Right cardiac atrium (tissue), 5 donors: ENCODE measurements around the gene TRPM5. TPM values are rescaled to one million over a fixed set of nuclear protein-coding genes. Genes with fewer than 3 reads are reported as not detected.
A peak's percentile ranks its signal among the peaks of the same experiment; 100 is the strongest.

Experiments
- ATAC-seq, 2 donors: fragments of 200-7000 bp; cut with Tn5 transposase; one replicate each; pipeline versions ENCODE4 v1.8.0 to v1.9.1; 2020; ENCODE audit warnings: moderate library complexity in 2 of 2, mild to moderate bottlenecking in 1 of 2
- DNase-seq, 3 donors: peaks; one replicate each; pipeline ENCODE4 v3.0.0-alpha.2; 2020
- H3K27ac ChIP-seq: one replicate; pipeline ENCODE4 v1.5.1; 2013; ENCODE audit warnings: mild to moderate bottlenecking, low read length, control low read depth, moderate library complexity
- H3K27me3 ChIP-seq: one replicate; pipeline ENCODE4 v1.6.1; 2013; ENCODE audit not compliant: control insufficient read depth, insufficient read depth
- H3K4me1 ChIP-seq: one replicate; pipeline ENCODE4 v1.6.1; 2013; ENCODE audit warnings: low read length; ENCODE audit not compliant: control insufficient read depth, insufficient read depth
- H3K4me3 ChIP-seq: one replicate; pipeline ENCODE4 v1.5.1; 2013; ENCODE audit warnings: low read length, control low read depth
- H3K9me3 ChIP-seq: one replicate; pipeline ENCODE4 v1.6.1; 2013; ENCODE audit warnings: low read length; ENCODE audit not compliant: control insufficient read depth
- WGBS: extraction: QIAGEN DNeasy Blood & Tissue Kit; methylation state at CpG from one replicate; pipeline ENCODE4 v1.1.7; 2013; 5-methylcytosine and 5-hydroxymethylcytosine counted together
- intact Hi-C, 4 donors: fragments of 100-400 bp; cut with DNase I; formaldehyde crosslinking; loops; one replicate each; pipeline versions ENCODE4 v1.11.0 to v1.14.0; 2022 to 2023
- polyA plus RNA-seq: library from polyadenylated mRNA; stranded (reverse); fragments of 200-250 nt; gene quantifications from one replicate; pipeline ENCODE4 v1.2.3, GENCODE V29; 2013
- total RNA-seq, 4 donors: library from RNA; stranded (reverse); fragmentation: NEBNext Ultra II Directional; extraction: Animal tissue kit (Norgen Biotek cat#: 25700); gene quantifications; one replicate each; pipeline ENCODE4 v1.2.1, GENCODE V29; 2021
- donor health status: healthy with polysubstance abuse.
- donor health status: DM: no; HTN: yes; CAD: no.
- donor health status: DM: no; HTN: no; CAD: no.
- donor health status: DM: no; HTN: yes; CAD: no; lungs with severe emphysema.
- donor health status: DM: yes; HTN: yes; CAD: no.

The TRPM5 gene
- total and polyA plus RNA-seq, 5 donors: 0.02 TPM; not detected in 4

DNA sequence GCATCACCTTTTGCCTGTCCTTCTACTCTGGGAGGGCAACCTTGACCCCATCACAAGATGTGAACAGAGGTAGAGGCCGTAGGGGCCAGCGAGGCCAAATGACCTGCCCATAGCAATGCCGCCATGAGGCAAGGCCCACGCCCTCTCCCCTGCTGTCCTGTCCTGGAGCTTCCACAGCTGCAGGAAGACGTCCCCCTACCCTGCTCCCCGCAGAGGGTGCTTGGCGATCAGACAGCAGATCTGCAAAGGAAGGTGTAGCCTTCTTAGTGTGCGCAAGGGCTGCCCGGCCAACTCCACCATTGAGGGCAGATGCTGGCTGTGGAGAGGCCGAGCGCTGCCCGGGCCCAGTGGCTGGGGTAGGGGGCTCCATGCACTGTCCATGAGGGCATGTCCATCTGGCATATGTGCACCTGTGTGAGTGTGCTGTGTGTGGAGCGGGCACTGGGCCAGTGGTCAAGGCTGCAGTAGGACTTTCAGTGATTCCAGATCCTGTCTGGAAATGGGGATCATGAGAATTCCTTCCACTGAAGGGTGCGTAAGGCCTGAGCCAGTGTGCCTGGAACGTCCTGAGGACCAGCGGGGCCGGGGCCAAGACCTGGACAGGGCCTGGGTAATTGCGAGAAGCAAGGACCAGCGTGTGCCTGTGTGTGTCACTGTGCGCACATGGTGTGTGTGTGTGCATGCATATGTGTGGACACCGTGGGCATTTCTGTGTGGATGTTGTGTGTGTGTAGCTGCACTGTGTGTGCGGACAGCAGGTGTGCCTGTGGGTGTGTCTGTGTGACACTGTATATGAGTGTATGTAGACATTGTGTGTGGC lies 11.0 kb downstream of the TRPM5 start:
- WGBS: 88% methylated on average over 22 of the region's 22 CpGs
- ATAC-seq: no peak
- intact Hi-C loops: loop anchor here in 1 of 4 donors (5.0 kb wide), 1 partner anchor 459 kb away; no protein-coding TSS in a partner anchor
- peak in 1 of 3 donors; percentile 30 for DNase-seq
- Histone ChIP-seq H3K27me3 (no peaks in the 10 kb centered on the region), H3K4me3 (no peak overlapping the region), H3K4me1 (no peaks in the 10 kb centered on the region), H3K27ac (no peak overlapping the region), H3K9me3 (no peaks in the 10 kb centered on the region)

DNA sequence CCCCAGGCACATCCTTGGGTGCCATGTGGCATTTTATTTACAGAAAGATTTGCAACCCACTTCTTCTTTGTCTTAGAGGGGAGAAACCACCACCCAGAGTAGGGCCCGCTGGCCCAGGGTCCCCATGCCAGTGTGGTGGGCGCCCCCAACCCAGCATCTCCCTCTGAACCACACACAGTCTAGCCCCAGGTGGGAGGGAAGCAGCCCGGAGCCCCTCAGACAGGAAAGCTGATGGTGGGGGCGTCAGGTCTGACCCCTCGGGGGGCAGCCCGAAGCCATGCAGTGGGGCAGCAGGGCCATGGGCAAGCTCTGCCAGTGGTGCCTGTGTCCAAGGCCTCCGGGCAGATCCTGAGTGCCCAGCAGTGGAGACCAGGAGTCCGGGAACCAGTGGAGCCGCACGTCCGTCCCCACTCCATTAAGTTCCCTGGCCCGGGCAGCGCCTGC lies 11.7 kb downstream of the TRPM5 start:
- no peak for ATAC-seq
- H3K27me3 ChIP-seq: no peaks in the 10 kb centered on the region
- no peak overlapping the region for H3K4me3 ChIP-seq
- H3K27ac ChIP-seq: no peak overlapping the region
- no peaks in the 10 kb centered on the region for H3K9me3 ChIP-seq
- H3K4me1 ChIP-seq: no peaks in the 10 kb centered on the region
- intact Hi-C loops: loop anchor here in 1 of 4 donors (5.0 kb wide), 1 partner anchor 460 kb away; no protein-coding TSS in a partner anchor
- WGBS: 88% methylated on average over 13 of the region's 13 CpGs
- peak in 1 of 3 donors; percentile 37 for DNase-seq

DNA sequence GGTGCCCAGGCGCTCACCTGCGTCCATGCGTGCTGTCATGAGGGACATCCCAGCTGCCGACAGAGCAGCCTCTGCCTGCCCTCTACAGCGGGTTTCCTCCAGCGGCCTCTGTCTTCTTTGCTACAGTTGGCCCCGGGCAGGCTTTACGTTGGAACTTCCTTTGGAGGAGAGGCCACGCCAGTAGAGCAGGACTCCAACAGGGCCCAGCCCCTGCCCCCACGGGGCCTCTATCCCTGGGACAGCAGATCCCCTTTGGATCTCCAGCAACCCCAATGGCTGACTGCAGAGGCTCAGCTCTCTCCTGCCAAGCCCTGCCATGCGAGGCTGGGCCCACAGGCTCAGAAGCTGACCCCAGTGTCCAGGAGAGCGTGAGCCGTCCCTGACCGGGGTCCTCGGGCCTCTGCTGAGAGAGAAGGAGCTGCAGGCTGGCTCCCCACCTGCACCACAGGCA lies 12.1 kb downstream of the TRPM5 start:
- ATAC-seq (no peak), DNase-seq (peak in 2 of 3 donors; percentile 23 to 48)
- no peaks in the 10 kb centered on the region for H3K9me3 ChIP-seq
- no peak overlapping the region for H3K4me3 ChIP-seq
- H3K27ac ChIP-seq: no peak overlapping the region
- intact Hi-C loops: loop anchor here in 1 of 4 donors (5.0 kb wide), 1 partner anchor 460 kb away; no protein-coding TSS in a partner anchor
- no peaks in the 10 kb centered on the region for H3K27me3 ChIP-seq
- no peaks in the 10 kb centered on the region for H3K4me1 ChIP-seq
- WGBS: 72% methylated on average over 15 of the region's 15 CpGs

DNA sequence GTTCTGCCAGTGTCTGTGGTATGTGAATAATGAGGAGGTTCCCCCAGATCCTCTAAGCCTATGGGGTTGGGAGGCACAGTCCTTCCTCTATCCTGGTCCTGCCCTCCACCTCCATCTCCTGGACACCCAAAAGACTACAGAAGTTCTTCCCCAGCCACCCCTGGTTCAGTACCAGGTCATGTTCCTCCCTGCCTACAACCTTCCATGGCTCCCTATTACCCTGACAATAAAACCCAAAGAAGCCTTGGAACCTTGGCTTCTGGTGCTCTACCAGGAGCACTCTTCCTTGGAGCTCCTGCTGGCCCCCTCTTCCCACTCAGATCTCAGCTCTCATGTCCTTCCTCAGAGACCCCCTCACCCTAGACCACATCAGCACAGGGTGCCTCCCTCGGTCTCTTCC lies 12.9 kb downstream of the TRPM5 start:
- H3K9me3 ChIP-seq: no peaks in the 10 kb centered on the region
- WGBS: 84% methylated on average over 1 of the region's 1 CpG
- no peaks in the 10 kb centered on the region for H3K4me1 ChIP-seq
- H3K27ac ChIP-seq: no peak overlapping the region
- DNase-seq: no peak
- no peak overlapping the region for H3K4me3 ChIP-seq
- intact Hi-C loops: loop anchor here in 1 of 4 donors (5.0 kb wide), 1 partner anchor 461 kb away; no protein-coding TSS in a partner anchor
- no peak for ATAC-seq
- no peaks in the 10 kb centered on the region for H3K27me3 ChIP-seq

DNA sequence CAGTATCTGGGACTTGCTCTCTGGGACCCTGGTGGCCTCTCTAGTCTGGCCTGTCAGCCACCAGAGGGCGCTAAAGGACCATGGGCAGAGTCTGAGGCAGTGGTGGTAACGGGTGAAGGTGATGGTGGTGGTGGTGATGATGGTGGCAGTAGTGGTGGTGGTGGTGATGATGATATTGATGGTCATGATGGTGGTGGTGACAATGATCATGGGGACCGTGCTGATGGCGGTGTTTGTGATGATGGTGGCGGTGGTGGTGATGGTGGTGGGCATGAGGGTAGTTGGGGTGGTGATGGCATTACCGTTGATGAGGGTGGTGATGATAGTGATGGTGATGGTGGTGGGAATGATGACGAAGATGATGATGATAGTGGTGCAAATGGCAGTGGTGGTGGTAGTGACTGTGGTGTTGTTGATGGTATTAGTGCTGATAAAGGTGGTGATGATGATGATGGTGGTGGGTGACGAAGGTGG lies 16.0 kb downstream of the TRPM5 start:
- ATAC-seq (peak; percentile 62 to 73), DNase-seq (peak; percentile 62 to 91 (median 86))
- WGBS: 48% methylated on average over 8 of the region's 8 CpGs
- Histone ChIP-seq H3K27me3 (no peaks in the 10 kb centered on the region), H3K9me3 (no peaks in the 10 kb centered on the region), H3K27ac (no peak overlapping the region), H3K4me3 (no peak overlapping the region), H3K4me1 (no peaks in the 10 kb centered on the region)
- intact Hi-C loops: loop anchor here (1.0 to 10.0 kb wide), 6 partner anchors 100 to 466 kb away; no protein-coding TSS in a partner anchor

DNA sequence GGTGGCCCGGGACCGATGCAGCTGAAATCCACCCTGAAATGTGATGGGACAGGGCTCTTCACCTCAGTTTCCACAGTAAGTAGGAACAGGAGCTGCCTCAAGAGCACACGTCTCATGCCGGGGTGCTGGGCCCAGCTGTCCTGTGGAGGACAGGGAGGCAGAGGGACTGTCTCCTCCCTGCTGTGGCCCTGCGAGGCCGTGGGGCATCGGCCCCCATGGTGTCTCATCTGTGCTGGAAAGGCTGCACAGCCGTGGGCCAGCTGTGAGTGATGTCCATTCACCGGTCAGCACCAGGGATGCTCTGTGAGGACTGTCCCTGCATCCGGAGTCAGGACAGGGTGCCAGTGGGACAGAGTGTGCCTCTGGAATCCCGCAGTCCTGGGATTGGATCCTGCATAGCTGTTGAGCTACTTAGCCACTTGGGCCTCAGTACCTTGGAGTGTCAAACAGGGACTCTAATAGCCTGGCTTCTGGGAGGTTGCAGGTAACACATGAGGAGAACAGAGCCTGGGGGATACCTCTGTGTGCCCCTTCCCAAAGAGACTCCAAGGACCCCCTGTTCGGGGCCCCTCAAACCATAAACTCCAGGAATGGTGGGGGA lies 16.5 kb downstream of the TRPM5 start:
- Histone ChIP-seq H3K9me3 (no peaks in the 10 kb centered on the region), H3K4me3 (no peak overlapping the region), H3K4me1 (no peaks in the 10 kb centered on the region), H3K27me3 (no peaks in the 10 kb centered on the region), H3K27ac (no peak overlapping the region)
- no peak for ATAC-seq
- intact Hi-C loops: loop anchor here (1.0 to 10.0 kb wide), 6 partner anchors 101 to 467 kb away; no protein-coding TSS in a partner anchor
- WGBS: 69% methylated on average over 12 of the region's 12 CpGs
- DNase-seq: peak in 2 of 3 donors; percentile 27 to 49

DNA sequence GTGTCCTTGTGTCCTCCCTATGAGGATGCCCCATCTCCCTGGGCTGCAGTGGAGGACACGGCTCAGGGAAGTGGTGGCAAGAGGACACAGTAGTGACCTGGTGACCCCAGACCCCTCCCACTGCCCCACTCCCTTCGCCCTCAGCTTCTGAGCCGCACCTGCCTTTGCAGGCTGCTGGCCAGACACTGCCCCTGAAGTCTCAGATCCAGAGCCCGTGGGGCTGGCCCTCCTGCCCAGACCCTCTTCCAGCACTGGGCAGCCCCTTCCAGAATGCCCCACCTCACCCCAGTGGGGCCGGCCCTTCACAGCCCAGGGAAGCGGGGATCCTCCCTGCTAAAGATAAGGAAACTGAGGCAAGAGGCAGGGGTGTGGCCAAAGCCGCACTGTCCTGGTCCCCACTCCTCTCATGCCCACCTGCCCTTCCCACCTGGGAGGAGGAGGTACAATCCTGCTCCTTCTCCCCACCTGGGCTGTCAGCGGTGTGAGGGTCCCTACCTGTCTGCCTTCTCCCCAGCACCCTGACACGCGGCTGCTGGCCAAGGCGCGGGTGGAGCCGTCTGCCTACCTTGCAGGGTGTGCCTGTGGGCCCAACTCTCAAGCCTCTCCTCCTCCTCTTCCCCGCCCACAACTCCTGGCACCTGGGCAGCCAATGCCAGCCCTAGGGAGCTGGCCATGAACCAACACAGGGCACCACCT lies 17.3 kb downstream of the TRPM5 start:
- Histone ChIP-seq H3K9me3 (no peaks in the 10 kb centered on the region), H3K4me3 (no peak overlapping the region), H3K27ac (no peak overlapping the region), H3K27me3 (no peaks in the 10 kb centered on the region), H3K4me1 (no peaks in the 10 kb centered on the region)
- no peak for ATAC-seq
- DNase-seq: peak in 2 of 3 donors; percentile 29 to 59
- WGBS: 88% methylated on average over 14 of the region's 14 CpGs
- intact Hi-C loops: loop anchor here in 2 of 4 donors (5.0 to 10.0 kb wide), 2 partner anchors 465 to 468 kb away; no protein-coding TSS in a partner anchor

DNA sequence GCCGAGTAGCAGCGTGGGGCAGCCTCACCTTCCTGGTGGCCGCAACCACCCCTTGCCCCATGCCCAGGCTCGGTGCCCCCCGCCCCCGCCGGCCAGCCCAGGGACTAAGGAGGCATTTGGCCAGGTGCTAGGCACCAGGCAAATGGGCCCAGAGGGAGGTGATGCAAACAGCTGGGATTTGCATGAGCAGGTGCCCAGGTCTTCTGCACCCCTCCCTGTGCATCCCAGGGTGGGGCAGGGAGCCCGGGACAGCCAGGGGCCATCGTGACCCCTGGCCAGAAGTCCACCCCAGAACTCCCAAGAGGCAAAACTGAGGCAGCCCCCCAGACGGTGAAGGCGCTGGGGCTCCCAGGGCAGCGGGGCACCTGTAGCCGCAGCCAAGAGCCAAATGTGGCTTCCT lies 18.1 kb downstream of the TRPM5 start:
- Histone ChIP-seq H3K27ac (no peak overlapping the region), H3K9me3 (no peaks in the 10 kb centered on the region), H3K4me3 (no peak overlapping the region), H3K4me1 (no peaks in the 10 kb centered on the region), H3K27me3 (no peaks in the 10 kb centered on the region)
- WGBS: 89% methylated on average over 13 of the region's 13 CpGs
- ATAC-seq: no peak
- intact Hi-C loops: loop anchor here in 2 of 4 donors (5.0 to 10.0 kb wide), 2 partner anchors 466 to 469 kb away; no protein-coding TSS in a partner anchor
- DNase-seq: peak in 1 of 3 donors; percentile 43

DNA sequence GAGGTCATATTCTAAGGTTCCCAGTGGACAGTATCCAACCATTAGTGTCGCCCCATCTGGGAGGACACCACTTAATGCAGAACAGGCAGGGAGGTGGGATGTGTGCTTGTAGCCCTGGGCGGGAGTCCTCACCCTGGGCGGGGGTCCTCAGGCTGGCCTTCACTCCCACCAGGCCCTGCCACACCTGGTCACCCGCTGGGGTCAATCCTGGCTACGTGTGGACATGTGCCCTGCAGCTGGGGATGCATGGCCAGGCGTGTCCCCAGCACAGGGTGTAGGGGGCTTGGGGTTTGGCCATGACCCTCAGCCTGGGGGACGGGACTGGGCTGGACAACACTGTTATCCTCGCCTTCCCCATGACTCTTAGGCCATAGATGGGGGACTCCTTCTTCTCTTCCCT lies 18.8 kb downstream of the TRPM5 start:
- Histone ChIP-seq H3K27ac (no peak overlapping the region), H3K4me1 (no peaks in the 10 kb centered on the region), H3K4me3 (no peak overlapping the region), H3K27me3 (no peaks in the 10 kb centered on the region), H3K9me3 (no peaks in the 10 kb centered on the region)
- intact Hi-C loops: loop anchor here in 2 of 4 donors (5.0 to 10.0 kb wide), 2 partner anchors 467 to 469 kb away; no protein-coding TSS in a partner anchor
- ATAC-seq: no peak
- WGBS: 74% methylated on average over 8 of the region's 8 CpGs
- peak in 2 of 3 donors; percentile 34 to 44 for DNase-seq

DNA sequence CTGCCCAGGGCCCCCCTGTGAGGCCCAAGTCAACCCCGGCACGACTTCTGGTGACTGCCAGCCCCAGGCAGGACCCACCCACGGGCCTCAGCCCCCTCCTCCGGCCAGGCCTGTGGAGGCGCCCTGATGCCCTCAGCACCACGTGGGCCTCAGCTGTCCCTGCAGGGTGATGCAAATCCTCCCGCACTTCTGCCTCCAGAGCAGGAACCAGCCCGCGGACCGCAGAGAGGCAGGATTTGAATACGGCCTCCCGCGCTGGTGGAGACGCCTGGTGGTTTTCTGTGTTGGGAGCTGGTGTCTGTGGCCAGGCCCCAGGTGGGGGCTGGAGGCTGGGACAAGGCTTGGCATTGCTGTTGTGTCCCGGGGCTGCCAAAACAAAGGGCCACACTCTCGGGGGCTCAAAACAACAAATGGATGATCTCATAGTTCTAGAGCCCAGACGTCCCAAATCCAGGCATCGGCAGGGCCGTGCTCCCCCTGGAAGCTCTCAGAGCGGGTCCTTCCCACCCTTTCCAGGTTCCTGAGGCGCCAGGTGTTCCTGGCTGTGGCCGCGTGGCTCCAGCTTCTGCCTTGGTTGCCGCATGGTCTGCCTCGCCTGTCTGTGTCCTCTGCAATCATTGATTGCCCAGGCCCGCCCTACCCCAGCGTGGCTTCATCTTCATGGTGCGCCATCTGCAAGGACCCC lies 19.4 kb downstream of the TRPM5 start:
- Histone ChIP-seq H3K27me3 (no peaks in the 10 kb centered on the region), H3K4me1 (no peaks in the 10 kb centered on the region), H3K27ac (no peak overlapping the region), H3K4me3 (no peak overlapping the region), H3K9me3 (no peaks in the 10 kb centered on the region)
- peak in 1 of 3 donors; percentile 48 for DNase-seq
- 75% methylated on average over 28 of the region's 28 CpGs for WGBS
- intact Hi-C loops: loop anchor here in 2 of 4 donors (5.0 to 10.0 kb wide), 3 partner anchors 228 to 470 kb away; no protein-coding TSS in a partner anchor
- no peak for ATAC-seq
